Neural progenitor cell (in vitro differentiated cells): Measurements from ENCODE around the gene ASB4. TPM values are rescaled to one million over a fixed set of nuclear protein-coding genes. Genes with fewer than 3 reads are reported as not detected.

ENCODE experiments used
- DNase-seq: peaks from one replicate; pipeline ENCODE4 v3.0.0-alpha.2; 2016; ENCODE audit warnings: low spot score
- H2AFZ ChIP-seq: fragments of 200-600 bp; sonication (generic); replicated peaks from 2 replicates; pipeline ENCODE4 v1.6.1; 2016; ENCODE audit warnings: antibody characterized with exemption
- H3F3A ChIP-seq: fragments of 200-600 bp; sonication (generic); 2 replicates; pipeline ENCODE4 v1.6.1; 2016; ENCODE audit warnings: antibody characterized with exemption, low read depth
- H3K27ac ChIP-seq: fragments of 200-600 bp; sonication (generic); 2 replicates; pipeline ENCODE4 v1.5.1; 2016; ENCODE audit warnings: mild to moderate bottlenecking
- H3K27me3 ChIP-seq: fragments of 200-600 bp; sonication (generic); 2 replicates; pipeline ENCODE4 v1.6.1; 2016; ENCODE audit warnings: mild to moderate bottlenecking, moderate library complexity
- H3K36me3 ChIP-seq: fragments of 200-600 bp; sonication (generic); 2 replicates; pipeline ENCODE4 v1.5.1; 2016
- H3K4me1 ChIP-seq: fragments of 200-600 bp; sonication (generic); 2 replicates; pipeline ENCODE4 v1.6.1; 2016; ENCODE audit warnings: mixed run types
- H3K4me2 ChIP-seq: fragments of 200-600 bp; sonication (generic); 2 replicates; pipeline ENCODE4 v1.6.1; 2016
- H3K4me3 ChIP-seq: fragments of 200-600 bp; sonication (generic); 2 replicates; pipeline ENCODE4 v1.5.1; 2016
- H3K79me2 ChIP-seq: fragments of 200-600 bp; sonication (generic); 2 replicates; pipeline ENCODE4 v1.6.1; 2016; ENCODE audit warnings: low read depth
- H3K9ac ChIP-seq: fragments of 200-600 bp; sonication (generic); 2 replicates; pipeline ENCODE4 v1.6.1; 2016
- H3K9me3 ChIP-seq: fragments of 200-600 bp; sonication (generic); 2 replicates; pipeline ENCODE4 v1.5.1; 2016; ENCODE audit warnings: low read depth
- H4K20me1 ChIP-seq: fragments of 200-600 bp; sonication (generic); 2 replicates; pipeline ENCODE4 v1.6.1; 2016; ENCODE audit warnings: low read depth
- H3K27ac Mint-ChIP-seq: 3 replicates; pipeline ENCODE4 v1.8.0; 2021; ENCODE audit warnings: mixed read lengths
- H3K27me3 Mint-ChIP-seq: 2 replicates; pipeline ENCODE4 v1.8.0; 2022; ENCODE audit warnings: low read depth, mild to moderate bottlenecking, inconsistent platforms, moderate library complexity, mixed read lengths; ENCODE audit not compliant: insufficient read depth
- H3K36me3 Mint-ChIP-seq: 3 replicates; pipeline ENCODE4 v1.8.0; 2021; ENCODE audit warnings: mixed read lengths
- H3K4me1 Mint-ChIP-seq: 3 replicates; pipeline ENCODE4 v1.8.0; 2021; ENCODE audit warnings: mixed read lengths
- H3K4me3 Mint-ChIP-seq: 3 replicates; pipeline ENCODE4 v1.8.0; 2021; ENCODE audit warnings: mild to moderate bottlenecking, moderate library complexity, mixed read lengths
- H3K9me3 Mint-ChIP-seq: 3 replicates; pipeline ENCODE4 v1.8.0; 2020; ENCODE audit warnings: mixed read lengths
- EZH2 ChIP-seq: fragments of 200-600 bp; sonication (generic); IDR thresholded peaks from 2 replicates; pipeline ENCODE4 v1.6.1; 2017; ENCODE audit warnings: antibody characterized with exemption, mild to moderate bottlenecking, moderate library complexity
- EZH2phosphoT487 ChIP-seq: fragments of 200-600 bp; sonication (generic); IDR thresholded peaks from 2 replicates; pipeline ENCODE4 v1.6.1; 2017; ENCODE audit warnings: antibody characterized with exemption
- total RNA-seq: library from RNA; depleted of rRNA; stranded (reverse); fragments of >200 nt; gene quantifications from 2 replicates; pipeline ENCODE4 v1.2.3, GENCODE V29; 2015; ENCODE audit warnings: low replicate concordance
- TF ChIP-seq, protein P1 (sequence below): fragments of 200-600 bp; sonication (generic); IDR thresholded peaks from 2 replicates; pipeline ENCODE4 v1.5.1; 2017; ENCODE audit warnings: antibody characterized with exemption, mild to moderate bottlenecking

The ASB4 gene
- total RNA-seq, 1 donor from 2014 or later = not detected

GRCh38 chr7:95476072-95476847 lies 9.5 kb upstream of the ASB4 start:
- Histone ChIP-seq H3K9ac (no peak overlapping the region), H3K27me3 (no peaks in the 10 kb centered on the region), H3K27ac (no peak overlapping the region), H3K36me3 (no peaks in the 10 kb centered on the region), H3K79me2 (no peaks in the 10 kb centered on the region), H3K4me3 (no peak overlapping the region), H3K4me2 (no peak overlapping the region), H3F3A (peaks cover 32% of the 10 kb centered on the region), H2AFZ (peak overlapping the region; percentile 80), H4K20me1 (no peaks in the 10 kb centered on the region), H3K4me1 (peaks cover 46% of the 10 kb centered on the region), H3K9me3 (no peaks in the 10 kb centered on the region)
- TF ChIP-seq EZH2phosphoT487 = no peak
- TF ChIP-seq, protein P1, sequence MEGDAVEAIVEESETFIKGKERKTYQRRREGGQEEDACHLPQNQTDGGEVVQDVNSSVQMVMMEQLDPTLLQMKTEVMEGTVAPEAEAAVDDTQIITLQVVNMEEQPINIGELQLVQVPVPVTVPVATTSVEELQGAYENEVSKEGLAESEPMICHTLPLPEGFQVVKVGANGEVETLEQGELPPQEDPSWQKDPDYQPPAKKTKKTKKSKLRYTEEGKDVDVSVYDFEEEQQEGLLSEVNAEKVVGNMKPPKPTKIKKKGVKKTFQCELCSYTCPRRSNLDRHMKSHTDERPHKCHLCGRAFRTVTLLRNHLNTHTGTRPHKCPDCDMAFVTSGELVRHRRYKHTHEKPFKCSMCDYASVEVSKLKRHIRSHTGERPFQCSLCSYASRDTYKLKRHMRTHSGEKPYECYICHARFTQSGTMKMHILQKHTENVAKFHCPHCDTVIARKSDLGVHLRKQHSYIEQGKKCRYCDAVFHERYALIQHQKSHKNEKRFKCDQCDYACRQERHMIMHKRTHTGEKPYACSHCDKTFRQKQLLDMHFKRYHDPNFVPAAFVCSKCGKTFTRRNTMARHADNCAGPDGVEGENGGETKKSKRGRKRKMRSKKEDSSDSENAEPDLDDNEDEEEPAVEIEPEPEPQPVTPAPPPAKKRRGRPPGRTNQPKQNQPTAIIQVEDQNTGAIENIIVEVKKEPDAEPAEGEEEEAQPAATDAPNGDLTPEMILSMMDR = no peak
- TF ChIP-seq EZH2 = no peak
- no peaks in the 10 kb centered on the region for H3K36me3 Mint-ChIP-seq
- H3K9me3 Mint-ChIP-seq = no peaks in the 10 kb centered on the region
- H3K27me3 Mint-ChIP-seq = peaks cover 3% of the 10 kb centered on the region
- no peak for DNase-seq
- peaks cover 71% of the 10 kb centered on the region for H3K4me1 Mint-ChIP-seq
- H3K27ac Mint-ChIP-seq = peak overlapping the region; percentile 95
- no peak overlapping the region for H3K4me3 Mint-ChIP-seq

- Histone ChIP-seq H2AFZ (peak overlapping the region; percentile 80), H4K20me1 (no peaks in the 10 kb centered on the region), H3K4me1 (peaks cover 38% of the 10 kb centered on the region), H3K27me3 (no peaks in the 10 kb centered on the region), H3K9ac (no peak overlapping the region), H3K9me3 (no peaks in the 10 kb centered on the region), H3F3A (peaks cover 25% of the 10 kb centered on the region), H3K79me2 (no peaks in the 10 kb centered on the region), H3K4me3 (no peak overlapping the region), H3K4me2 (no peak overlapping the region), H3K27ac (no peak overlapping the region), H3K36me3 (no peaks in the 10 kb centered on the region)
- Mint-ChIP-seq H3K4me3 (no peak overlapping the region), H3K36me3 (no peaks in the 10 kb centered on the region), H3K27ac (peak overlapping the region; percentile 95), H3K27me3 (peaks cover 3% of the 10 kb centered on the region), H3K4me1 (peaks cover 64% of the 10 kb centered on the region), H3K9me3 (no peaks in the 10 kb centered on the region)
- TF ChIP-seq EZH2 = no peak
- no peak for TF ChIP-seq EZH2phosphoT487
- TF ChIP-seq, protein P1 = peak; percentile 94
- DNase-seq = peak; percentile 85
These were observed 8.7 kb upstream of the ASB4 start for GRCh38 chr7:95476904-95477594.

GRCh38 chr7:95478272-95479037 lies 7.3 kb upstream of the ASB4 start:
- Histone ChIP-seq H4K20me1 (no peaks in the 10 kb centered on the region), H3K79me2 (no peaks in the 10 kb centered on the region), H2AFZ (peak overlapping the region; percentile 81), H3K4me1 (peaks cover 24% of the 10 kb centered on the region), H3K27me3 (no peaks in the 10 kb centered on the region), H3K4me3 (no peak overlapping the region), H3K9me3 (no peaks in the 10 kb centered on the region), H3F3A (peaks cover 11% of the 10 kb centered on the region), H3K9ac (no peak overlapping the region), H3K4me2 (no peak overlapping the region), H3K27ac (no peak overlapping the region), H3K36me3 (no peaks in the 10 kb centered on the region)
- no peaks in the 10 kb centered on the region for H3K36me3 Mint-ChIP-seq
- TF ChIP-seq EZH2 (no peak), EZH2phosphoT487 (no peak)
- TF ChIP-seq, protein P1 = peak; percentile 57
- peak overlapping the region; percentile 99 for H3K27ac Mint-ChIP-seq
- peaks cover 3% of the 10 kb centered on the region for H3K27me3 Mint-ChIP-seq
- peaks cover 6% of the 10 kb centered on the region for H3K9me3 Mint-ChIP-seq
- DNase-seq = peak; percentile 54
- H3K4me3 Mint-ChIP-seq = peak overlapping the region; percentile 28
- peaks cover 49% of the 10 kb centered on the region for H3K4me1 Mint-ChIP-seq
